Natural killer cell (primary cell): ENCODE data around the gene SORBS1. TPM values are rescaled to one million over a fixed set of nuclear protein-coding genes. Genes with fewer than 3 reads are reported as not detected.

Source experiments
- ATAC-seq, 3 donors: fragments of 150-1000 bp in 2 of 3; fragments of 200-7000 bp in 1 of 3; cut with Tn5 transposase; 1 replicate in 1 of 3; 2 replicates in 2 of 3; pipeline ENCODE4 v1.10.0; 2021; ENCODE audit warnings: mild to moderate bottlenecking in 2 of 3, moderate library complexity in 2 of 3
- DNase-seq, 2 donors: peaks; one replicate each; pipeline versions ENCODE4 v3.0.0 to v3.0.0-alpha.2; 2013 to 2021; ENCODE audit warnings: mixed read lengths in 1 of 2
- H3K27ac ChIP-seq: one replicate; pipeline ENCODE4 v1.5.1; 2013; ENCODE audit warnings: mild to moderate bottlenecking, low read length
- H3K27me3 ChIP-seq: one replicate; pipeline ENCODE4 v1.6.1; 2013; ENCODE audit warnings: low read length; ENCODE audit not compliant: control insufficient read depth, insufficient read depth
- H3K36me3 ChIP-seq: one replicate; pipeline ENCODE4 v1.6.1; 2013; ENCODE audit warnings: low read length; ENCODE audit not compliant: control insufficient read depth, insufficient read depth
- H3K4me1 ChIP-seq: one replicate; pipeline ENCODE4 v1.6.1; 2013; ENCODE audit warnings: low read length; ENCODE audit not compliant: control insufficient read depth, insufficient read depth
- H3K4me3 ChIP-seq: one replicate; pipeline ENCODE4 v1.5.1; 2013; ENCODE audit warnings: low read length
- H3K9me3 ChIP-seq: one replicate; pipeline ENCODE4 v1.6.1; 2013; ENCODE audit warnings: low read length; ENCODE audit not compliant: control insufficient read depth, insufficient read depth
- H3K27ac Mint-ChIP-seq, 2 donors: one replicate each; pipeline ENCODE4 v1.8.0; 2022; ENCODE audit warnings: mild to moderate bottlenecking in 2 of 2, mixed read lengths in 2 of 2, moderate library complexity in 1 of 2
- H3K27me3 Mint-ChIP-seq, 2 donors: one replicate each; pipeline ENCODE4 v1.8.0; 2022; ENCODE audit warnings: low read depth in 2 of 2, mixed read lengths in 2 of 2
- H3K36me3 Mint-ChIP-seq: one replicate; pipeline ENCODE4 v1.8.0; 2022; ENCODE audit warnings: mixed read lengths
- H3K4me1 Mint-ChIP-seq, 2 donors: one replicate each; pipeline ENCODE4 v1.8.0; 2022; ENCODE audit warnings: mixed read lengths in 2 of 2
- H3K4me3 Mint-ChIP-seq: one replicate; pipeline ENCODE4 v1.8.0; 2022; ENCODE audit warnings: mild to moderate bottlenecking, moderate library complexity, mixed read lengths
- H3K9me3 Mint-ChIP-seq, 2 donors: one replicate each; pipeline ENCODE4 v1.8.0; 2022; ENCODE audit warnings: mixed read lengths in 2 of 2
- WGBS: methylation state at CpG from one replicate; pipeline ENCODE4 v1.1.7; 2013; ENCODE audit warnings: missing lambda C conversion rate; ENCODE audit not compliant: insufficient coverage; 5-methylcytosine and 5-hydroxymethylcytosine counted together
- intact Hi-C: fragments of 100-400 bp; cut with micrococcal nuclease; formaldehyde crosslinking; loops from one replicate; pipeline ENCODE4 v1.14.2; 2022
- total RNA-seq, 4 donors: library from RNA; stranded (reverse); fragments of 120-200 nt in 1 of 4; gene quantifications; one replicate each; pipeline versions ENCODE4 v1.2.3 to v1.2.4, GENCODE V29; 2013 to 2022
- TF ChIP-seq, protein P1 (sequence below): fragments of 200-600 bp; IDR thresholded peaks from one replicate; pipeline ENCODE4 v1.8.0; 2022; ENCODE audit warnings: antibody characterized with exemption

The SORBS1 gene
- total RNA-seq, 3 donors from 2014 or later (not counting 1 experiment from before 2014, with no cell fraction given): 2.4 to 5.4 (median 2.8) TPM

DNA sequence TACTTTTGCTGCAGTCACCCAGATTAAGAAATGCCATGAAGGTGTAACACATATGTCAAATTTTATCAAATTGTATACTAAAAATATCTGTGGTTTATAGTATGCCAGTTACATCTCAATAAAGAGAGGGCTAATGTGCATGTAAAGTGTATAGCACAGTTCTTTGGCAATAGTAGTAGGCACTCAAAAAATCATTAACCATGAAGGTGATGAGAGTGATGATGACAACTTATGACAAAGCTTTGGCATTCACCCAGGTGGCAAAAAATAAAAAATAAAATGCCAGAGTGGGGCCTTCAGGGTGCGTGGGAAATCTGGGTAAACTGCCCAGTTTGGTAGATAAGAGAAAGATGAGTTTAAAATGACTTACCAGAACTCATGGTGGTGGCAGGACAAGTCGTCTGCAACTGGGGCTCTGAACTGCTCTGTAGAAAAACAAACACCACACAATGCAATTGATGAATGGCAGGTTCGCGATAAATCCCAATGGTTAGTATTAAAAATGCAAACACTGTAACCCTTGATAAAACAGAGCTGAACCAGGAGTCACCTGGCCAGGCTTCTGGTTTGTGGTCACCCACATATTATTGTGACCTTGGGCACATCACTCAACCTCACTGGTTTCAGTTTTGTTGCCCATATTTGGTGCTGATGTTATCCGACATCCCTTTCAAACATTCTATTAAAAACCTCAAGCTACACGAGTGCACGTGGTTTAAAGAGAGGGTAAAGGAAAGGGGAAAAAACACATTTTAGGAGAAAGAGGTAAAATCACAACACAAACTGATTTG lies 120.2 kb downstream of the SORBS1 start:
- ATAC-seq (peak in 2 of 3 donors; percentile 47 to 65), DNase-seq (no peak)
- Mint-ChIP-seq H3K9me3 (no peaks in the 10 kb centered on the region), H3K4me1 (peaks cover 11 to 13% of the 10 kb centered on the region in 2 donors), H3K4me3 (no peak overlapping the region), H3K27me3 (peaks cover 0 to 6% of the 10 kb centered on the region in 2 donors), H3K36me3 (no peaks in the 10 kb centered on the region), H3K27ac (no peak overlapping the region)
- H3K4me3 ChIP-seq: no peak overlapping the region
- WGBS: 47% methylated on average over 4 of the region's 7 CpGs
- TF ChIP-seq, protein P1, sequence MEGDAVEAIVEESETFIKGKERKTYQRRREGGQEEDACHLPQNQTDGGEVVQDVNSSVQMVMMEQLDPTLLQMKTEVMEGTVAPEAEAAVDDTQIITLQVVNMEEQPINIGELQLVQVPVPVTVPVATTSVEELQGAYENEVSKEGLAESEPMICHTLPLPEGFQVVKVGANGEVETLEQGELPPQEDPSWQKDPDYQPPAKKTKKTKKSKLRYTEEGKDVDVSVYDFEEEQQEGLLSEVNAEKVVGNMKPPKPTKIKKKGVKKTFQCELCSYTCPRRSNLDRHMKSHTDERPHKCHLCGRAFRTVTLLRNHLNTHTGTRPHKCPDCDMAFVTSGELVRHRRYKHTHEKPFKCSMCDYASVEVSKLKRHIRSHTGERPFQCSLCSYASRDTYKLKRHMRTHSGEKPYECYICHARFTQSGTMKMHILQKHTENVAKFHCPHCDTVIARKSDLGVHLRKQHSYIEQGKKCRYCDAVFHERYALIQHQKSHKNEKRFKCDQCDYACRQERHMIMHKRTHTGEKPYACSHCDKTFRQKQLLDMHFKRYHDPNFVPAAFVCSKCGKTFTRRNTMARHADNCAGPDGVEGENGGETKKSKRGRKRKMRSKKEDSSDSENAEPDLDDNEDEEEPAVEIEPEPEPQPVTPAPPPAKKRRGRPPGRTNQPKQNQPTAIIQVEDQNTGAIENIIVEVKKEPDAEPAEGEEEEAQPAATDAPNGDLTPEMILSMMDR: no peak
- peaks cover 8% of the 10 kb centered on the region for H3K4me1 ChIP-seq
- H3K36me3 ChIP-seq: no peaks in the 10 kb centered on the region
- H3K27me3 ChIP-seq: peaks cover 4% of the 10 kb centered on the region
- no peak overlapping the region for H3K27ac ChIP-seq
- intact Hi-C loops: no loop called here
- no peaks in the 10 kb centered on the region for H3K9me3 ChIP-seq

GRCh38 chr10:95440038-95440725 lies 121.0 kb downstream of the SORBS1 start:
- intact Hi-C loops: no loop called here
- Mint-ChIP-seq H3K9me3 (no peaks in the 10 kb centered on the region), H3K27ac (no peak overlapping the region), H3K36me3 (no peaks in the 10 kb centered on the region), H3K4me1 (peaks cover 11% of the 10 kb centered on the region in 2 donors), H3K27me3 (peaks cover 0 to 3% of the 10 kb centered on the region in 2 donors), H3K4me3 (no peak overlapping the region)
- ATAC-seq (no peak), DNase-seq (no peak)
- Histone ChIP-seq H3K4me3 (no peak overlapping the region), H3K27me3 (no peaks in the 10 kb centered on the region), H3K4me1 (peaks cover 8% of the 10 kb centered on the region), H3K27ac (no peak overlapping the region), H3K36me3 (no peaks in the 10 kb centered on the region), H3K9me3 (no peaks in the 10 kb centered on the region)
- TF ChIP-seq, protein P1: no peak
- 74% methylated on average over 6 of the region's 6 CpGs for WGBS

GRCh38 chr10:95438781-95439180 lies 122.4 kb downstream of the SORBS1 start:
- TF ChIP-seq, protein P1: no peak
- Mint-ChIP-seq H3K4me3 (no peak overlapping the region), H3K27me3 (no peaks in the 10 kb centered on the region), H3K36me3 (no peaks in the 10 kb centered on the region), H3K4me1 (peaks cover 11% of the 10 kb centered on the region in 2 donors), H3K27ac (no peak overlapping the region), H3K9me3 (no peaks in the 10 kb centered on the region)
- H3K9me3 ChIP-seq: no peaks in the 10 kb centered on the region
- no peak overlapping the region for H3K4me3 ChIP-seq
- no peak for DNase-seq
- H3K27me3 ChIP-seq: no peaks in the 10 kb centered on the region
- ATAC-seq: no peak
- 75% methylated on average over 1 of the region's 2 CpGs for WGBS
- intact Hi-C loops: no loop called here
- no peaks in the 10 kb centered on the region for H3K36me3 ChIP-seq
- H3K4me1 ChIP-seq: peaks cover 8% of the 10 kb centered on the region
- H3K27ac ChIP-seq: no peak overlapping the region
